Activated T-cell treated with anti-CD3 and anti-CD28 coated beads, Interleukin-2, amount 50 U/mL, for 4 hours (primary cell): Measurements from ENCODE around the gene LRGUK. TPM values are rescaled to one million over a fixed set of nuclear protein-coding genes. Genes with fewer than 3 reads are reported as not detected.

Experiments used
- ATAC-seq, 2 donors: fragments of 200-7000 bp; cut with Tn5 transposase; one replicate each; pipeline ENCODE4 v1.10.0; 2021
- DNase-seq: peaks from one replicate; pipeline ENCODE4 v3.0.0-alpha.2; 2020
- H3K27me3 Mint-ChIP-seq: one replicate; pipeline ENCODE4 v1.8.0; 2021; ENCODE audit warnings: low read depth, mixed read lengths
- H3K36me3 Mint-ChIP-seq: one replicate; pipeline ENCODE4 v1.8.0; 2022; ENCODE audit warnings: mixed read lengths; ENCODE audit not compliant: insufficient read depth
- H3K4me1 Mint-ChIP-seq: one replicate; pipeline ENCODE4 v1.8.0; 2021; ENCODE audit warnings: low read depth, mixed read lengths
- H3K4me3 Mint-ChIP-seq: one replicate; pipeline ENCODE4 v1.8.0; 2021; ENCODE audit warnings: mild to moderate bottlenecking, moderate library complexity, mixed read lengths
- H3K9me3 Mint-ChIP-seq: one replicate; pipeline ENCODE4 v1.8.0; 2021; ENCODE audit warnings: mixed read lengths
- total RNA-seq, 3 donors: library from RNA; stranded (reverse); gene quantifications; one replicate each; pipeline ENCODE4 v1.2.1, GENCODE V29; 2021

The LRGUK gene
- total RNA-seq, 3 donors from 2014 or later: 0.05 to 0.16 TPM; not detected in 1

DNA sequence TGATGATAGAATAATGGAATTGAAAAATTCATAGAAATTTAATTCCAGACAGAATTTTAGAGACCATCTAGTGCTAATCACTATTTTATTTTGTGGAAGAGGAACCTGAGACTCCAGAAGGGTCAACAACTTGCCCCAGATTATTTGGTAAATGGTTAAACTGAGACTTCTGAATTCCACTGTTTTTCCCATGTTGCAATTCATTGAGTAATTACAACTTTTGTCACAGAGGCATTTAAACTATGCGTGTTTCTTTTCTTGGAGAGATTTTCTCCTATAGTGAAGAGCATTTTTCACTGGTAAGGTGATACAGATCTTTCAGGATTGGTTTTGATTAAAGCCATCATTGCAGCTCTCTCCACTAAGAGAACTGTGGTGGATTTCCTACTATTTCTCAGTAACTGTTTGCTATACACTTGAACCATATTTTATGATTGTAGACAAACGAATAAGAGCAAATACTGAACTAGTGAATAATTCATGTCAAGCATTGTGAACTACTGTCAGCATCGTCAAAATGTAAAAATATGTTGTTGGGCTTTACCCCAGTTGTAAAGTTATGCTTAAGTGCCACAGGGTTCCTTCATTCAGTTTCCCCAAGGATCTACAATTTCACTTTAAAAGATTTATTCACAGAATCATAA is 26.5 kb downstream of the LRGUK start:
- DNase-seq: no peak
- H3K36me3 Mint-ChIP-seq: no peaks in the 10 kb centered on the region
- H3K4me1 Mint-ChIP-seq: no peaks in the 10 kb centered on the region
- no peaks in the 10 kb centered on the region for H3K9me3 Mint-ChIP-seq
- peaks cover 3% of the 10 kb centered on the region for H3K27me3 Mint-ChIP-seq
- no peak overlapping the region for H3K4me3 Mint-ChIP-seq
- no peak for ATAC-seq

DNA sequence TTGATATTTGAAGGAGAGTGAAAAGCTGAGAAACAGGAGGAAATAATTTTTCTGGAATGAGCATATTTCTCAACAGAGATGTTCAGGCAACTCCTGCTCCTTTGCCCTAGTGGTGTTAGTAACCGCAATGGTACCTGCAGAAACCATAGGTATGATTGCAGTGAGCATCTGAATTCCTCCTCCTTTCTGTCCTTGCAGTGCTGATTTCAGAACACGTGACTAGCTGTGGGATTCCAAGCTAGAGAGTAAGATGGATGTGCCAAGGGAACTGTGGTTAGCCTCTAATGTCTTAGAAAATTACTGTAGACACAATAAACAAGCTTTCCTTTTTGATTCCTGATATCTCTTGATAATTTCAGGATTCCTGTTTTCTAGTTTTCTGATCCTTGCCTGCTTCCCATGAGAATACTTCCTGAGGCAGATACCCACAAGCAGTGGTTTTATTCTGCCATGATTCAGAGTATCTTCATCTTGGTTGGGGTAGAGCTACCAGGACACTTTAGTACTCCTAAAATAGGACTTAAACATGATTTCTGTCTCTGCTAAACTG is 27.5 kb downstream of the LRGUK start:
- no peak for ATAC-seq
- DNase-seq: no peak
- Mint-ChIP-seq H3K27me3 (peaks cover 5% of the 10 kb centered on the region), H3K9me3 (no peaks in the 10 kb centered on the region), H3K4me3 (no peak overlapping the region), H3K36me3 (no peaks in the 10 kb centered on the region), H3K4me1 (no peaks in the 10 kb centered on the region)

DNA sequence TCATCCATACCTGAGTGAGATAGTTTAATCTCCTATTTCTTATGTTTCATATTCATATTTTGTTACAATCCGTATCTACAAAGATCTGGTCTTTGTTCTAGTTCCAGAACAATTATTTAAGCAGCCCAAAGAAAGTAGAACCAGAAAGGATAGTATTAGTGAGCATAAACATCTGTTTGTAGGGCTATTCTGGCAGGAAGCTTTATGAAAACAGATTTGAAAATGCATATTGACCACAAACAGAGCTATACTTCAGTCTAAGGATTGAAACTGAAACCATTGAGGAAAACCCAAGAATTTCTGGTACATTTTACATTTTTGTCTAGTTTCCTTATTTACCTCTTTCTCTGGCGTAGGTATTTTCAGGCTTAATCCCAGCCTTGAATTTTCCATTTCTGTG is 28.1 kb downstream of the LRGUK start:
- H3K4me1 Mint-ChIP-seq: no peaks in the 10 kb centered on the region
- no peak overlapping the region for H3K4me3 Mint-ChIP-seq
- no peaks in the 10 kb centered on the region for H3K36me3 Mint-ChIP-seq

DNA sequence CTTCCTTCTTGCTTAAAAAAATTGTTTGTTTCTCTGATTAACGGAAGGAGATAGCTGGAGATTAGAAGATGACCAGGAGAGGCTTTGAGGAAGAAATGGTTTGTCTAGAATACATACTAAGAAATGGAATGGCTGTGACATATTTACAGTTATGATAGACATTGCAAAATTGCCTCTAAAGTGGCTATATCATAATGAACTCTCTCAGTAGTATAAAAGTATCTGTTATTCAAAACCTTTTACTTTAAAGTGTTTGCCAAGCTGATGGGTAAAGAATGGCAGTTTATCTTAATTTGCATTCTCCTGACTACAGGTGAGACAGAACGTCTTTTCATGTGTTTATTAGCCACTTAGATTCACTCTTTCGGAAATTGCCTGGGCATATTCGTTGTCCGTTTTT is 28.7 kb downstream of the LRGUK start:
- Mint-ChIP-seq H3K36me3 (no peaks in the 10 kb centered on the region), H3K4me3 (no peak overlapping the region), H3K9me3 (no peaks in the 10 kb centered on the region), H3K27me3 (peaks cover 5% of the 10 kb centered on the region), H3K4me1 (no peaks in the 10 kb centered on the region)
- no peak for DNase-seq
- no peak for ATAC-seq

More for the DNA sequence above, 28.1 kb downstream of the LRGUK start:
- no peaks in the 10 kb centered on the region for H3K9me3 Mint-ChIP-seq
- H3K27me3 Mint-ChIP-seq: peaks cover 5% of the 10 kb centered on the region
- no peak for ATAC-seq
- DNase-seq: no peak

DNA sequence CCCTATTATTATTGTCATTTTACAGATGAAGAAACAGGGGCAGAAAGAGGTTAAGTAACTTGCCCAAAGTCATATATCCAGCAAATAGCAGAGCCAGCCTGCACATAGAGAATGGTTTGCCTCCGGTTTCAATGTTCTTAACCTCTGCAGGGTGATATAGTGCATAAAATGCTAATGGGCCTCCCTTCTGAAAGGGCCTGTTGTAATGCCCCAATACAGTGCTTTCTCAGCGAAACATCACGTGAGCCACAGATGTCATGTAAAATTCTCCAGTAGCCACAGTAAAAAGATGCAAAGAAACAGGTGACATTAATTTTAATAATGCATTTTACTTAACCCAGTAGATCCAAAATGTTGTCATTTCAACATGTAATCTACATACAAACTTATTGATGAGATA is 38.1 kb downstream of the LRGUK start:
- Mint-ChIP-seq H3K4me1 (no peaks in the 10 kb centered on the region), H3K4me3 (no peak overlapping the region), H3K36me3 (no peaks in the 10 kb centered on the region), H3K27me3 (peaks cover 1% of the 10 kb centered on the region), H3K9me3 (no peaks in the 10 kb centered on the region)
- ATAC-seq (no peak), DNase-seq (no peak)

DNA sequence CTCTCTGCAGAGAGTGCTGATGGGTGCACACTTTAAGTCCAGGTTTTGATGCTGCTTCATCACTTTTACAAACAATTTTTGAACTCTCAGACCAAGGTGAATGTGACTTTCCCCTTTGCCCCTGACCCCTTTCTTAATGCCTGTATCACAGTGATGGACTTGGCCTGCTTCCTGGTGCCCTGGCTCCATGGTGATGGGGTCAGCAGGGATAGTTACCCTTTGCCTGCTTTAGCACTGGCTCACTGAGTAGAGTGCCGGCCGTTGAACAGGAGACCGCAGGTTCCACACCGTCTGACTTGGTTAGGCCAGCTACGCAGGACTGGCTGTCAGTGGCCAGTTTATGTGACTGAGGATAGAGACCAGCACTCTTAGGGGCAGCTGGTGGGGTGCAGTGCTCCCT is 40.1 kb downstream of the LRGUK start:
- H3K9me3 Mint-ChIP-seq: no peaks in the 10 kb centered on the region
- peaks cover 1% of the 10 kb centered on the region for H3K27me3 Mint-ChIP-seq
- no peaks in the 10 kb centered on the region for H3K4me1 Mint-ChIP-seq
- DNase-seq (no peak), ATAC-seq (no peak)
- no peaks in the 10 kb centered on the region for H3K36me3 Mint-ChIP-seq
- H3K4me3 Mint-ChIP-seq: no peak overlapping the region

DNA sequence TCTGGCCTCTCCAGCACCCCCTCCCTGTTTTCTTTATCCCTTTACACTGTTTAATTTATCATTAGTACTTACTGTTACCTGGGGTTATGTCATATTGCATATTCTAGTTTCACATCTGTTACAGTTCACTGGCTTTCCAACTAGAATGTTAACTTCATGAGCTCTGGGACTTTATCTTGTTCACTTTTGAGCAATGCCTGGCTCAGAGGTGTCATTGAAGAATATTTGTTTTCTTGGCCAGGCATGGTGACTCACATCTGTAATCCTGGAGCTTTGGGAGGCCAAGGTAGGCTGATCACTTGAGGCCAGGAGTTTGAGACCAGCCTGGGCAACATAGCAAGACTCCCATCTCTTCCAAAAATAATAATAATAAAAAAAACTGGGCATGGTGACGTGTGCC is 40.7 kb downstream of the LRGUK start:
- peaks cover 1% of the 10 kb centered on the region for H3K27me3 Mint-ChIP-seq
- no peak overlapping the region for H3K4me3 Mint-ChIP-seq
- H3K4me1 Mint-ChIP-seq: no peaks in the 10 kb centered on the region
- H3K36me3 Mint-ChIP-seq: no peaks in the 10 kb centered on the region
- DNase-seq (no peak), ATAC-seq (no peak)
- H3K9me3 Mint-ChIP-seq: no peaks in the 10 kb centered on the region

DNA sequence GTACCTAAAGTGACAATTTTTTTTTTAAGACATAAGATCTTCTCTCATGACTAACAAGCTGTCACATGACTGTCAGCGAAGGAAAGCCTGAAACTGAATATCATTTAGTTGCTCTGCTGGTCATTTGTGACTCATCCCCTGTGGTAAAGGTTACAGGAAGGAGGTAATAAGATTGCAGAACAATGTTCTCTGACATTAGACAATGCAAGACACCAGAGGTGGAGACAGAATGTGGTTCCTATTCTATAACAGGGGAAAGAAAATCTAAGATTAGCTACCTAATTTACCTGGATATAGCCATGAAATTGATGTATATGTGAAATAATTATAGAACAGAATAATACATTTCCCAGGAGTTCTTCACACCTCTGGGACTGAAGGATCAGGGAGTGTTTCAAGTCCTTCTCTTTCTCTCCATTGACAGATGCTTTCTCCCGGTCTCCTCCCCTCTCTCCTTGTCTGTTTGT is 47.7 kb downstream of the LRGUK start:
- no peaks in the 10 kb centered on the region for H3K9me3 Mint-ChIP-seq
- H3K4me3 Mint-ChIP-seq: no peak overlapping the region
- ATAC-seq (peak; percentile 48 to 74), DNase-seq (no peak)
- H3K4me1 Mint-ChIP-seq: no peaks in the 10 kb centered on the region
- no peaks in the 10 kb centered on the region for H3K36me3 Mint-ChIP-seq
- H3K27me3 Mint-ChIP-seq: no peaks in the 10 kb centered on the region

DNA sequence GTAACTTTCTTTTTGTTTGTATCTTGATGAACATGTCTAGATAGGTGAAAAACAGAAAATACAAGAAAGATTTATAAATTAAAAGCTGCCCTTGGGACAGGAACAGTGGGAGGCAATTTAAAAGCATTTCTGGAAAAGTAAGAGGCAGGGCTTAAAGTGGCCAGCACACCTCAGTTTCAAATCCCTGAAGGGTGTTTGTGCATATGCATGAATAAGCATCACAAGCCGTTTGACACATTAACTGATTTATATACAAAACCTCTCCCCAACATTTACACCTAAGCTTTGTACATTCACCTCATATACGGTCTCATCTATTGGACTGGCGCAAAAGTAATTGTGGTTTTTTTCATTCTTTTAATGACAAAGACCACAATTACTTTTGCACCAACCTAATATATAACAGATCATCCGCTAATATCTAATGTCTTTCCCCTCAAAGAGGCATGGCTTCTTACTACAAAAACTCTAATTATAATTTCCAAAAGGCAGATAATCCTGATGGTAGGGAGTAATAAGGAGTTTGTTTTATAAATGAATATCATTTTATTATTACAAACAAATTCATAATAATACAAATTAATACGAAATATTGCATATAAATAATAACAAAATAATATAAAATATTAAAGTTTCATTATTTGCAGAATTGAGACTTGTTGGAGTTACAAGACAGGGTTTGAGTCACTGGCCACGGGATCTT is 48.3 kb downstream of the LRGUK start:
- DNase-seq: no peak
- Mint-ChIP-seq H3K4me1 (no peaks in the 10 kb centered on the region), H3K36me3 (no peaks in the 10 kb centered on the region), H3K4me3 (no peak overlapping the region), H3K27me3 (no peaks in the 10 kb centered on the region), H3K9me3 (no peaks in the 10 kb centered on the region)
- ATAC-seq: no peak

DNA sequence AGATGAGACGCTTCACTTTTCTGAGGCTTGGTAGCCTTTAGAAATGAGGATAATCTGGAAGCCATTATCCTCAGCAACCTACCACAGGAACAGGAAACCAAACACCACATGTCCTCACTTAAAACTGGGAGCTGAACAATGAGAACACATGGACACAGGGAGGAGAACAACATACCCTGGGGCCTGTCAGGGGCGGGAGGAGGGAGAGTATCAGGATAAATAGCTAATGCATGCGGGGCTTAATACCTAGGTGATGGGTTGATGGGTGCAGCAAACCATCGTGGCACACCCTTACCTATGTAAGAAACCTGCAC is 48.9 kb downstream of the LRGUK start:
- no peaks in the 10 kb centered on the region for H3K36me3 Mint-ChIP-seq
- H3K27me3 Mint-ChIP-seq: no peaks in the 10 kb centered on the region
- H3K4me3 Mint-ChIP-seq: no peak overlapping the region
- ATAC-seq: no peak
- DNase-seq: no peak
- H3K4me1 Mint-ChIP-seq: no peaks in the 10 kb centered on the region
- H3K9me3 Mint-ChIP-seq: no peaks in the 10 kb centered on the region

DNA sequence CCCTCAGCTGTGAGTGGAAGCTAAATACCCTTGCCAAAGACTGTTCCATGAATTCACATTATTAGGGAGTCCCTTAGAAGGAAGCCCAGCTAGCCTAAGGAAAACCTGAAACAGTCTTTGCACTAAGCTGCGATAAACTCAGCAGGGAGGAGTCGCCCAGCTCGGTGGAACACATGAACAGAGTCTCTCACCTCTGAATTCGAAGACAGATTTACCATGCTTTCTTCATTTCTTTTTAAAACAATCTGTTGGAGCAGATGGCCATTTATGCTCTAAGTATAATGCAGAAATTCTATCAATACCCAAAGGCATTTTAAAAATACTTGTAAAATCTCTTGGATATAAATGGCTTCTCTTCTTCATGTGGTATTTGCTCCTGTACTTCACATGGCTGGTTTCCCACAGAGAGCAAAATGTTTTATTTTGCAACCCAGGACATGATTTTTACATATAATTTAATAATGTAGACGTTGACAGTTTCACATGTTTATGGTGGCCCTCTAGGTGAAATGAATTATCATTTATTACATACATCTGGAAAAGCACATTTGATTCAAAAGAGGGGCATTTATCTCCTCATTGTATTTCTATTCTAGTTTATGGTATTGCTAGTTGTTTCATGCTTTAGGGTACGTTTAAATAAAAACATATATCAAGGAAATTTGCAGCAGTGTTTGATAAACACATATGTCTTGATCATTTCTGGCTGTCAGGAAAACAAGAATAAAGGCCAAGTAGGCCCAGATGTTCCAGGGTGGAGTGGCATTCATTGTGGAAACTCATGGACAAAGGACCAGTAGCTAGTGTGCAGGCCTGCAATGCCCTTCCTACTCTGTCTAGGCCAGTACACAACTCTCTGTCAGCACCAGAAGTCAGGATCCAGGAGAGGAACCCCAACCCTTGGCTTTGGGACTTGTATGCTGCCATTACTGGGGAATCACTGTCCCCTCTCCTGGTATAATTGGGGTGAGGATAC is 52.2 kb downstream of the LRGUK start:
- Mint-ChIP-seq H3K4me1 (no peaks in the 10 kb centered on the region), H3K27me3 (no peaks in the 10 kb centered on the region), H3K9me3 (no peaks in the 10 kb centered on the region), H3K4me3 (no peak overlapping the region), H3K36me3 (no peaks in the 10 kb centered on the region)
- ATAC-seq (no peak), DNase-seq (no peak)

DNA sequence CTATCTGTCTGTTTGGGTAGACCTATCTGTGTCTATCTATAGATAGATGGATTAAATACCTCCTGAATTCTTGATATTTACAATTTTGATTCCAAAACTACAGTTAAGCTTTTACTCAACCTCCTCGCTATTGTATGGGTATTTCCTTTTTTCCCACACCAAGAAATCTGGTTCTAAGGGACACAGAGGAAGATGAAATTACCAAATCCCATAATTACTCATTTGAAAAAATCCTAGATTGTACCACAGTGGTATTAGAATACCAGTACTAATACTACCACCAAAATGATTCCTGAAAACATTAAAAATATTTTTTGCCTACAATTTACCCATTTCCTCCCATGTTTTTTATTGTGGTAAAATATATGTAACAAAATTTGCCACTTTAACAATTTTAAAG is 53.2 kb downstream of the LRGUK start:
- Mint-ChIP-seq H3K27me3 (no peaks in the 10 kb centered on the region), H3K4me3 (no peak overlapping the region), H3K36me3 (no peaks in the 10 kb centered on the region), H3K9me3 (no peaks in the 10 kb centered on the region), H3K4me1 (no peaks in the 10 kb centered on the region)
- ATAC-seq: no peak
- DNase-seq: no peak

DNA sequence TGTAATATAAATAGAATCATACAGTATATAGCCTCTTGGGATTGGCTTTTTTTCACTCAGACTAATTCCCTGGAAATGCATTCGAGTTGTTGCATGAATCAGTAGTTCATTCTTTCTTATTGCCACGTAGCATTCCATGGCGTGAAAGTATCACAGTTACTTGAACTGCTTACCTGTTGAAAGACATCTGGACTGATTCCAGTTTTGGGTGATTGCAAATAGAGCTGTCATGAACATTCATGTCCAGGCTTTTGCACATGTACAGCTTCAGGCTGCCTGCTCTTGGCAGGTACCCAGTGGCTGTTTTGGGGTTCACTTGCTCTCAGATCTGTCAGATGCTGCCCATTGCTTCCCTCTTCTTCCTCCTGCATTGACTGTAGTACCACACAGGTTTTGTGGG is 54.9 kb downstream of the LRGUK start:
- Mint-ChIP-seq H3K4me3 (no peak overlapping the region), H3K36me3 (no peaks in the 10 kb centered on the region), H3K9me3 (no peaks in the 10 kb centered on the region), H3K4me1 (no peaks in the 10 kb centered on the region), H3K27me3 (no peaks in the 10 kb centered on the region)
- DNase-seq: no peak
- no peak for ATAC-seq

DNA sequence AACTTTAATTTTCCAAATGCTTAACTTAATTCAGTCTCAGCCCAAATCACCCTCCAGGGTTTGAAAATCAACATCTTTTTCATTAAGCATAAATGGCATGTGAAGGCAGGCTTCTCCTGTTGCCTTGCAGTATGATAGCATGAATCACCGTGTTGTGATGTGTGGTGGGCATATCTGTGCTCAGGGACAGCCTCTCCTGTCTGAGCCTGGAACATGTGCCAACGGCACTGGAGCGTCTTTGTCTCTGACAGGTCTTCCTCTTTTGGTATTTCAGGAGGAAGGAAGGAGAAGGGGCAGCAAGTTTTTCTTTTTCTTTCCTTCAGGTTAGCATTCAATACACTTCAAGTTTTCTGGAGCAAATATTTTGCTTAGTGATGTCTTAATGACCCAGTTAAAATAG is 57.6 kb downstream of the LRGUK start:
- ATAC-seq (no peak), DNase-seq (no peak)
- no peaks in the 10 kb centered on the region for H3K4me1 Mint-ChIP-seq
- H3K27me3 Mint-ChIP-seq: peaks cover 4% of the 10 kb centered on the region
- H3K4me3 Mint-ChIP-seq: no peak overlapping the region
- no peaks in the 10 kb centered on the region for H3K36me3 Mint-ChIP-seq
- no peaks in the 10 kb centered on the region for H3K9me3 Mint-ChIP-seq
